CD4-positive, alpha-beta T cell treated with Interleukin-15 for 4 hours (primary cell): ENCODE measurements around the gene PGPEP1.
A peak's percentile ranks its signal among the peaks of the same experiment; 100 is the strongest.
"Not testable (repeated sequence)": the region's sequence is repeated elsewhere in the genome, so short reads cannot be mapped to it uniquely, and the experiment has no call there.

Experiments
- DNase-seq: peaks from one replicate; pipeline ENCODE4 v3.0.0-alpha.2; 2020; ENCODE audit warnings: low spot score

The PGPEP1 gene

DNA sequence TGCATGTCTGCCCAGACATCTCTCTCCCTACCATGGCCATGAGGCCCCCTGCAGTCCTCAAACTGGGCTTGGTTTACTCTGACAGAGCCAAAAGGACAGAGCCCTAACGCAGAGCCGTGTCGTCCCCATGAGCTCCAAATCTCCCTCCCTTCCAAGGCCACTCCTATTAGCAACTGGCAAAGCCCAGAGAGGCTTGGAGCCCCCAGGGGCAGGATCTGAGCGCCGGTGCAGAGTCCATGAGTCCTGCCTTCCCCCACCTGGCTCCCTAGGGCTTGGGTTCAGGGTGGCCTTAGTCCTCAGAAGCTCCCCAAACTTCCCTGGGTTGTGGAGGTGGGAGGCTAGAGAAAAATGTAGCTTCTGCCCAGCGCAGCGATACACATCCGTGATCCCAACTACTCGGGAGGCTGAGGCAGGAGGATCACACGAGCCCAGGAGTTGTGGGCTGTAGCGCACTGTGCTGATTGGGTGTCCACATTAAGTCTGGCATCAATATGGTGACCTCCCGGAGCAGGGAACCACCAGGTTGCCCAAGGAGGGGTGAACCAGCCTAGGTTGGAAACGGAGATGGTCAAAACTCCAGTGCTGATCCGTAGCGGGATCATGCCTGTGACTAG is 7.4 kb upstream of the PGPEP1 start:
- no peak for DNase-seq

DNA sequence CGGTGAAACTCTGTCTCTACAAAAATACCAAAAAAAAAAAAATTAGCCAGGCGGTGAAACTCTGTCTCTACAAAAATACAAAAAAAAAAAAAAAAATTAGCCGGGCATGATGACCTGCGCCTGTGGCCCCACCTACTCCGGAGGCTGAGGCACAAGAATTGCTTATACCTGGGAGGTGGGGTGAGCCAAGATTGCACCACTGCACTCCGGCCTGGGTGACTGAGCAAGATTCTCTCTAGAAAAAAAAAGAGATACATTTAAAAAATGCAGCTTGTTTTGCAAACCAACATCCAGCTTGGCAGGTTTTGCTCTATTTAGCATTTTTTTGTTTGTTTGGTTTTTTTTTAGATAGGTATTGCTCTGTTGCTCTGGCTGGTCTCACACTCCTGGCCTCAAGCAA is 6.7 kb upstream of the PGPEP1 start:
- DNase-seq, result no peak

DNA sequence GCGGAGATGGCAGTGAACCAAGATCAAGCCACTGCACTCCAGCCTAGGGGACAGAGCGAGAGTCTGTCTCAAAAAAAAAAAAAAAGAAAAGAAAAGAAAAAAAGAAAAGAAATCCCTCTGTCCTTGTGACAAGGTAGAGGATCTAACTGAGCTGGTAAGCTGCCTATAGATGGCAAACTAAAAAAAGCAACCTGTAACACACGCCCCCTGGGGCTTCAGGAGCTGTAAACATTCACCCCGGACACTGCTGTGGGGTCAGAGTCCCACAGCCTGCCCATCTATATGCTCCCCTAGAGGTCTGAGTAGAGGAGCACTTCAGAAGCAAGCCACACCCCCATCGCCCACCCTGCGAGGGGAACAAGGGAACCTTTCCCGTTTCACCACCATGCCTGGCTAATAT is 4.3 kb upstream of the PGPEP1 start:
- DNase-seq, result no peak

DNA sequence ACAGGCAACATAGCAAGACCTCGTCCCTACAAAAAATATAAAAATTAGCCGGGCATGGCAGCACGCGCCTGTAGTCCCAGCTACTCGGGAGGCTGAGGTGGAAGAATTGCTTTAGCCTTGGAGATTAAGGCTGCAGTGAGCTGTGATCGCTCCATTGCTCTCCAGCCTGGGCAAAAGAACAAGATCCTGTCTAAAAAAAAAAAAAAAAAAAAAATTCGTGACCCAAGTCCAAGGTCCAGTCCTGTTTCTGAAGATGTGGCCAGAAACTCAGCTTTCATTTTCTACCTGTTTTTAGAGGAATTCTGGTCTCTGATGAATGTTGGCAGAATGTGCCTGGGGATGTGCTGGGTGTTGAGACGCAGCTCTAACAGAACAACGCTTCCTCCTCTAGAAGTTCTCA is 1.9 kb upstream of the PGPEP1 start:
- DNase-seq, result no peak

DNA sequence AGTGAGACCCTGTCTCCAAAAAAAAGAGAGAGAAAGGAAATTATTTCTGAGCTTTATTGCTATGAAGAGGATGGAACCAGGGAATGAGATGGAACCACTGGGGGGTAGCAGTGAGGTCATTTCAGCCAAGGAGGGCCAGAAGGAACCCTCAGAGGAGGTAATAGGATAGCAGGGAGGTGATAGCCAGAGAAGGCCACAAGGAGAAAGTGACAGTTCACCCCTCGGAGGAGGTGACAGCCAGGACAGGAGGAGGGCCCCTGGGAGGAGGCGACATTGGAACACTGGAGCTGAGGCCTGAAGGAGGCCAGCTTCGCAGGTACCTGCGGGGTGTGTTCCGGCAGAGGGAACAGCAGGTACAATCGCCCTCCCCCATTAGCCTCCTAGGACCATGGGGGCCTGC is 675 bp upstream of the PGPEP1 start:
- DNase-seq, result no peak

DNA sequence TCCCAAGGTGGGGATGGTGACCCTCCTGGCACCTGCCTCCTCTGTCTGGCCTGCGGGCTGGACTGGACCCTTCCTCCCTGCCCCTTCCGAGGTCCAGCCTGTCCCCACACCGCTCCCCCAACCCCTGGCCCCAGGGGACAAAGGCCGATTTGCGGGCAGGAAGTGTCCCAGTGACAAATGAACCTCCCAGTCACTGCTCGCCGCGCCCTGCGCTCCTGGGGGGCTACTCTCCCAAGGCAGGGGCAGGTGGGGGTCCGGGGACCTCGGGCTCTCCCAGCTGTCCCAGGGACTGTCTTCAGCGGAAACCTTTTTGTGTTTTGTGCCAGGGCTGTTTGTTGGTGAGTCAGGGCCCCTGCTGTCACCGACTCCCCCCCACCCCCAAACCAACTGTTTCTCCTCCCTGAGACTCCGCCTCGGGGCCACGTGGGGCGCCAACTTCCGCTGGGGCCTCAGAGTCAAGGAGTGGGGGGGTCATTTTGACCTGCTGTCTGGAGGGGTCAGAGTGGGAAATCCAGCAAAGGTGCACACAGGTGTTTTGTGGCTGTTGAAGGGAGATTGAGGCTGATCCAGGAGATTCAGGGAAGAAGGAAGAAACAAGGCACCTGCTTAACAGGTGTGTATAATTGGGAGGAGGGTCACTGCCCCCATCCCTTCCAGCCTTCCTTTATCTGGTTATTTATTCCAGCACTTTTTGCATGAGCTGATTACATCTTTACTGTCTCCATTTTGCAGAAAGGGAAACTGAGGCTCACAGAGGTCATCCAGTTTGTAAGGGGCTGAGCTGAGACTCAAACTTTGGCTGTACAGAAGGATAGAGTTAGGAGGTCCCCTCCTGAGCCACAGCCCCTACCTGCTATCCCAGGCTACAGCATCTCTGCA is 831 bp downstream of the PGPEP1 start:
- peak; percentile 73 for DNase-seq

DNA sequence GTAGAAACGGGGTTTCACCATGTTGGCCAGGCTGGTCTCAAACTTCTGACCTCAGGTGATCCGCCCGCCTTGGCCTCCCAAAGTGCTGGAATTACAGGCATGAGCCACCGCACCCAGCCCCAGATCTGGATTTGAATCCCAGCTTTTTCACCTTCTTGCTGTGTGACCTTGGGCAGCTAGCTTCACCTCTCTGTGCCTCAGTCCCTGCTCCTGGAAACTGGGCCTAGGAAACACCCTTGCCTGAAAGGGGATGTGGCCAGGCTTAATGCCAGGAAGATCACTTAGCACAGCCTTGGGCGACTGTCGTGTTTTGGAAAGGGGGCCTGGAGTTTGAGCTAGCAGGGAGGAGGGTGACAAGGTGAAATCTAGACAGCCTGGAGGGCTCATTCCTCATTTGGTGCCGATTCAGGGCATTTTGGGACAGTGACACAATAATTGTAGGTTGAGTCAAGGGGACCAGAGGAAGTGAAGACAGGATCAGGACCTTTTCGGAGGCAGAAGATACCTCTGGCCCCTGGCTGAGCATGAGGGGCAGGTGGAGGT is 1.8 kb downstream of the PGPEP1 start:
- no peak for DNase-seq

DNA sequence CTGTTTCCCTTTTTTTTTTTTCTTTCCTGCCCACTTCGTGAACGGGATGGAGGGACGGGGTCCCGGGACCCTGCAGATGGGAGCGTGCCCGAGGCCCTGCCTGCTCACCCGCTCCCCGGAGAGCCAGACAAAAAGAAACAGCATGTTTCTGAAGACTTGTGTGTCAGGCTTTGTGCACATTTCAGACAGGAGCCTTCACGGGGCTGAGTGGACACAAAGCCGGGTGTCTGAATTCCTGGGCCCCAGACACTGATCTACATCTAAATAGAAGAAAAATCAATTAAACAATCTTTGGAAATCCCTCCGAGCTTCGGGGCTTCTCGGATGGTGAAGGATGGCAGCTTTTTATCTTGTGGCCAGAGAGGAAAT is 4.2 kb downstream of the PGPEP1 start:
- DNase-seq, result no peak

DNA sequence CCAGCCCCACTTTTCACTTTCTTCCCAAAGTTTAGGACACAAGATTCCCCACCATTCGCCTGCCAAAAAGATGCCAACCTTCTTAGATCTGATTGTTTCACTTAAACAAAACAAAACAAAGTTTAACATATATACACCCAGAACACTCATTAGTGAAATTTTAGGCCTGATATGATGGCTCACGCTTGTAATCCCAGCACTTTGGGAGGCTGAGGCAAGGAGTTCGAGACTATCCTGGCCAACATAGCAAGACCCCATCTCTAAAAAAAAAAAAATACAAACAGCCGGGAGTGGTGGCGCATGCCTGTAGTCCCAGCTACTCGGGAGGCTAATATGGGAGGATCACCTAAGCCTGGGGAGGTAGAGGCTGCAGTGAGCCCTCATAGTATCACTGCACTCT is 4.9 kb downstream of the PGPEP1 start:
- no peak for DNase-seq

DNA sequence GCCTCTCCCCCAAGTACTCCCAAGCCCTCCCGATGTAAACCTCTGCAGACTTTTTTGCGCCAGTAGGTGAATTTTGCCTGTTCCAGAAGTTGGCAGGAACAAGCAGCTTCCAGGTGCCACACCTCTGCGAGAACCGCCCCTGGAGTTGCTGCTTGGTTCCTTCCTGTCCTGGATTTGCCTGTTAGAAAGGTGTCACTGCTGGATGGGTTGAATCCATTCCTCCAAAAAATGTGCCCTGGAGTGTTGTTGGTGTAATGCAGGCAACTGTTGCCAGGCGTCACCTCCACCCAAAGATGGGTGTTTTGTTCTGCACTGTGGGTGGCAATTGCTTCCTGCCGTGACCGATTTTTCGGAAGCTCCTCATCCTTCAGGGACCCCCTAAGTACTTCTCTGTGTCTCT is 5.7 kb downstream of the PGPEP1 start:
- no peak for DNase-seq

DNA sequence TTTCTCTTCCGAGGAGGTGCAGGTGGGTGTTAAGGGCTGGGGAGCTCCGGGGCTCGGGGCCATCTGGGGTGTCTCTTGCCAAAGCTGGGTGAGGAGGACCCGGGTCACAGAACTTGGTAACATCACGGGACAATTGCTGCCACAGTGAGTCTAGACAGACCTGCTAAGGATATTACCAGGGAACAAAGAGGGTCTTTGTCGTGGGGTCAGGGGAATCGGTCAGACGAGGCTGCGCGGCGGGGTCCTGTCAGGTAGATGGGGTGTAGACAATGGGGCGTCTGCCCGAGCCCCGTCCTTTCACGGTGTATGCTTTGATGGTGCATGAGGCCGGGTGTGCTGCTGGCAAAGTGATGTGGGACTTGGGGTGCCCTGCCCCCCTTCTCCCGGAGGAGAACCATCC is 7.8 kb downstream of the PGPEP1 start:
- DNase-seq, result no peak

DNA sequence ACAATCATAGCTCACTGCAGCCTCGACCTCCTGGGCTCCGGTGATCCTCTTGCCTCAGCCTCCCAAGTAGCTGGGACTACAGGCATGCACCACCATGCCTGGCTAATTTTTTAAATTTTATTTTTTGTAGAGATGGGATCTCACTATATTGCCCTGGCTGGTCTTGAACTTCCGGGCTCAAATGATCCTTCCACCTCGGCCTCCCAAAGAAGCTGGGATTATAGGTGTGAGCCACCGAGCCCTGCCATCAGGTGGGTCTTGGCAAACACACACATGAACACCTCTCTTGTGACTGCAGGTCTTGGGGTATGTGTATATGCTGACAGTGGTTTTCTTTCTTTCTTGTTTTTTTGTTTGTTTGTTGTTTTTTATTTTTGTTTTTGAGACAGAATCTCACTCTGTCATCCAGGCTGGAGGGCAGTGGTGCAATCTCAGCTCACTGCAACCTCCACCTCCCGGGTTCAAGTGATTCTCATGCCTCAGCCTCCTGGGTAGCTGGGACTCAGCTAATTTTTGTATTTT is 8.5 kb downstream of the PGPEP1 start:
- not testable (repeated sequence) for DNase-seq

DNA sequence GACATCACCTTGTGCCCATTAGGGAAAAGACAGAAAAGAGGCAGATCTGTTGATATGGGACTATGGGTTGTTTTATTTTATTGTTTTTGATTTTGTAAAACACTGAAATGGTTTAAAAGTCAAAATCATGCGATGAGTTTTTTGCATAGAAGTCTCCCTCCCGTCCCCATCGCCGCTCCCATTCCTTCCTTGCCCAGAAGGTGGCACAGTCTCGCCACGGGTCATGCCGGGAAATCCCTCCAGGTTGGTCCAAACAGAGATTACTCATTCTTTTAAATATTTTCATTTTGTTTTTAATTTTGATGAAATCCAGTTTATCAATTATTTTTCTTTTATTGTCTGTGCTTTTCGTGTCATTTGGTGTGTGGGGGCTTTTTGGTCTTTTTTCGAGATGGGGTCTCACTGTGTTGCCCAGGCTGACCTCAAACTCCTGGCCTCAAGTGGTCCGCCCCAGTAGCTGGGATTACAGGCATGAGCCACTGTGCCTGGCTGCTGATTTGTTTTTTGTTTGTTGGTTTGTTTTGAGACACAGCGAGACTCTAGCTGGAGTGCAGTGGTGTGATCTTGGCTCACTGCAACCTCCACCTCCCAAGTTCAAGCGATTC is 9.2 kb downstream of the PGPEP1 start:
- peak; percentile 11 for DNase-seq

DNA sequence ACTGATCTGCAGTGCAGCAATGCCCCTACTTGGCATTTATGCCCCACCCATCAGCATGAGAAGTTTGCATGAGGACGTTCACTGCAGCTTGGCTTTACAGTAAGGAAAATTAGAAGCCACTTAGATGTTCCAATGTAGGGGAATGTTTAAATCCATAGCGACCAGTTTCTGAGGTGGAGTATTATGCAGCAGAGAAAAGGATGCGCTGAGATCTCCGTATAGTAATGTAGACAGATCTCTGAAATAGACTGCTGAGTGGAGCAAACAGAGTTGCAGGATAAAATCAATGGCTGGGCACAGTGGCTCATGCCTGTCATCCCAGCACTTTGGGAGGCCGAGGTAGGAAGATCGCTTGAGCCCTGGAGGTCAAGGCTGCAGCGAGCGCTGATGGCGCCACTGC is 10.1 kb downstream of the PGPEP1 start:
- DNase-seq, result no peak

DNA sequence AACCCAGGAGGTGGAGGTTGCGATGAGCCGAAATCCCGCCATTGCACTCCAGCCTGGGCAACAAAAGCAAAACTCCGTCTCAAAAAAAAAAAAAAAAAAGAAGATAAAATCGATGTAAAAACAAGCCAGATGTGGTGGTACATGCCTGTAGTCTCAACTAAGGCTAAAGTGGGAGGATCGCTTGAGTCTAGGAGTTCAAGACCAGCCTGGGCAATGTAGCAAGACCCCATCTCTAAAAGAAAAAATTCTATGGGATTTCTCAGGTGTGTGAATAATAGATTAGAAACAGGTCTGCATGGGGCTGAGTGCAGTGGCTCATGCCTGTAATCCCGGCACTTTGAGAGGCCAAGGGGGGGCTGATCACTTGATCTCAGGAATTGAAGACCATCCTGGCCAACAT is 11.1 kb downstream of the PGPEP1 start:
- DNase-seq, result no peak

DNA sequence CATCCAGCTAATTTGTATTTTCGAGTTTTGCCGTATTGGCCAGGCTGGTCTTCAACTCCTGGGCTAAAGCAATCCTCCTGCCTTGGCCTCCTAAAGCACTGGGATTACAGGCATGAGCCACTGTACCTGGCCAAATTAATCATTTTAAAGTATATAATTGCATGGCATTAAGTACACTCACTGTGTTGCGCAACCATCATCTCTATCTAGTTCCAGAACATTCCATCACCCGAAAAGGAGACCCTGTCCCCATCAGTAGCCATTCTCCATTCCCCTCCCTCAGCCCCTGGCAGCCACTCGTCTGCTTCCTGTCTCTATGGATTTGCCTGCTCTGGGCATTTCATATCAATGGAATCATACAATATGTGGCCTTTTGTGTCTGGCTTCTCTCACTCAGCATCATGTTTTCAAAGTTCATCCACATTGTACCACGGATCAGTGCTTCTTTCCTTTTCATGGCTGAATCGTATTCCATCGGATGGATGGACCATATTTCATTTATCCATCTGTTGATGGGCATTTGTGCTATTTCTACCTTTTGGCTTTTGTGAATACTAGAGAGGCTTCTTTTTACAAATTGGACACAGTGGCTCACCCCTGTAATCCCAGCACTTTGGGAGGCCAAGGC is 13.1 kb downstream of the PGPEP1 start:
- DNase-seq, result no peak

DNA sequence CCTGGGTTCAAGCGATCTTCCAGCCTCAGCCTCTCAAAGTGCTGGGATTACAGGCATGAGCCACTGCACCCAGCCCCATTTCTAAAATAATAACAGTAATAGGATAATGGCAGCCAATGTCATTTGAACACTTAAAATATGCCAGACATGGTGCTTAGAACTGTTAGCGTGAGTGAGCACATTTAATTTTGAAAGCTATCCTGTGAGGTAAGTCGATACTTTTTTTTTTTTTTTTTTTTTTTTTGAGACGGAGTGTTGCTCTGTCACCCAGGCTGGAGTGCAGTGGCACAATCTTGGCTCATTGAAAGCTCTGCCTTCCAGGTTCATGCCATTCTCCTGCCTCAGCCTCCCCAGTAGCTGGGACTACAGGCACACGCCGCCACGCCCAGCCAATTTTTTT is 14.3 kb downstream of the PGPEP1 start:
- not testable (repeated sequence) for DNase-seq

DNA sequence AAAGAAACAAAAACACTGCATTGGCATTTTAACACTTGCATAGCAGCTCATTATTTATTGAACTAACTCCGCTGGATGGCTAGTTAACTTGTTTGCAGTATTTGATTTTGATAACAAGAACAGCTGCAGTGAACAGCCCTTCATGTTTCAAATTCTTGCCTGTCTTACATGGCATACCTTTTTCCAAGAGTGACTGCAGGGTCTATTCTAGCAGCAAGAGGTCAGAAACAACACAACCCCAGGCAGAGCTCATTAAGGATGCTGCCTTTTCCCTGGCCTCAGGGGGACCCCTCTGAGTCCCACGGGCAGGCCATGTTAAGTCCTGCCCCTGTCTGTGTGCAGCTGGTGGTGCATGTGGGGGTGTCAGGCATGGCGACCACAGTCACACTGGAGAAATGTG is 16.6 kb downstream of the PGPEP1 start:
- DNase-seq, result no peak

DNA sequence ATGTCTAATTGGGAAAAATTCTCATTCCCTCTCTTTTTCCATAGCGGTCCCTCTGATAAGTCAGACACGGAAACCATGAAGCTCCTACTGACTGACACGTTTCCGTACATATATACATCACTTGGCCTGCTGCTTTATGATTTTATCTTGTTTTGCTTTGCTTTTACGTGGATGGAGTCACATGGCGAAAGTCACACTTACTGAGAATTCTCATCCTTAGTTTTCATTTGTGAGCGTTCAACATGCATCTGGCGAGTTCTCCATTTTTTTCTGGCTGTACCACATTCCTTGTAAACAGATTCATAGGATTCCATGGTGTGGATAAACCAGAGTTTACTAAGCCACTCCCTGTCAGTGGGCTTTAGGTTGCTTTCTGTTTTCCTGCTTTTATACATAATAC is 21.2 kb downstream of the PGPEP1 start:
- DNase-seq, result no peak

DNA sequence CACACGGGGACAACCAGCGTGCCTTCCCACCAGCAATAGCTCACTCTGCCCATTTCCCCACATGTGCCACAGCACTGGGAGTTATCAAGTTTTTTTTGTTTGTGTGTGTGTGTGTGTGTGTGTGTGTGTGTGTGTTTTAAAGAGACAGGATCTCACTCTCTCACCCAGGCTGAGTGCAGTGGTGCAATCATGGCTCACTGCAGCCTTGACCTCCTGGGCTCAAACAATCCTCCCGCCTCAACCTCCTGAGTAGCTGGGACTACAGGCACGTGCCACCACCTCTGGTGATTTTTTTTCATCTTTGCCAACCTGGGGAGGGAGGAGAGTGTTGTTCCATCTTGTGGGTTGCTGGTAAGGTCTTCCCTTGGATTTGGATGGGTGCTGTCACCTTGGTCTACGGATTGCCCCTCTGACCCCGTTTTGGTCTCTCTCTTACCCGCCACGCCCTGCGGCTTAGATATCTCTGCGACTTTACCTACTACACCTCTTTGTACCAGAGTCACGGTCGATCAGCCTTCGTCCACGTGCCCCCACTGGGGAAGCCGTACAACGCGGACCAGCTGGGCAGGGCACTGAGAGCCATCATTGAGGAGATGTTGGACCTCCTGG is 22.6 kb downstream of the PGPEP1 start:
- DNase-seq, result no peak

DNA sequence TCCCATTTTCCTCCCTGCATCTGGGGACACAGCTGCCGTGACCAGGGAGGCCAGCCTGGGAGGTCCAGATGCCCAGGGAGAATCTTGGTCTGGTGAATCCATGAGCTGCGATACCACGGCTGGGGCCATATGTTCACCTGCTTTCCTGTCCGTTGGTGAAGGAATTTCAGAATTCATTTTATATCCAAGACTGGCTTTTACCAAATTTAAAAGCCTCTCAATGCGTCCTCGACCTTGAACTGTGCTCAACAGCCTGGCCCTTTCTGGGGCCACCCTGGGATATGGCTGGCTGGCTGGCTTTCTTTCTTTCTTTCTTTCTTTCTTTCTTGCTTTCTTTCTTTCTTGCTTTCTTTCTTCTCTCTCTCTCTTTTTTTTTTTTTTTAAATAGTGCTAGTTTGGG is 23.4 kb downstream of the PGPEP1 start:
- DNase-seq, result no peak

DNA sequence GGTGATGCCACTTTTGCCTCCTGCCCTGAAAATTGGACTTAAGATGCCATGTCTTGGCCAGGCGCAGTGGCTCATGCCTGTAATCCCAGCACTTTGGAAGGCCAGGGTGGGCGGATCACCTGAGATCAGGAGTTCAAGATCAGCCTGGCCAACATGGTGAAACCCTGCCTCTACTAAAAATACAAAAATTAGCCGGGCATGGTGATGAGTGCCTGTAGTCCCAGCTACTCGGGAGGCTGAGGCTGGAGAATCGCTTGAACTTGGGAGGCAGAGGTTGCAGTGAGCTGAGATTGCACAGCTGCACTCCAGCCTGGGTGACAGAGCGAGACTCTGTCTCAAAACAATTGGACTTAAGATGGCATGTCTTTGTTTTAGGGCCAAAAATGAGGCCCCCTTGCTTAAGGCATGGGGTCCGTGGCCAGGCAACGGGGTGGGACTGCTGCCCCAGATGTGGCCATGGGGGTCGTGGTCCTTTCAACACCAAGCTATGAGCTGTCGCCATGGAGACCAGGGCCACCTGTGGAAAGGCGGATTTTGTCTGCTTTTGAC is 24.0 kb downstream of the PGPEP1 start:
- not testable (repeated sequence) for DNase-seq
